WTC11 (cell line): Measurements from ENCODE around the gene CEP131.

Source experiments
- ESRRA ChIP-seq: sonication (generic); formaldehyde crosslinking; IDR thresholded peaks from 2 replicates; pipeline ENCODE4 v1.8.1; 2022; ENCODE audit warnings: mild to moderate bottlenecking, missing genetic modification reagents, borderline replicate concordance
- ETV6 ChIP-seq: sonication (generic); formaldehyde crosslinking; IDR thresholded peaks from 2 replicates; pipeline ENCODE4 v1.8.1; 2022; ENCODE audit warnings: mild to moderate bottlenecking, missing genetic modification reagents
- FOXJ3 ChIP-seq: sonication (generic); formaldehyde crosslinking; IDR thresholded peaks from 2 replicates; pipeline ENCODE4 v1.9.0; 2021; ENCODE audit warnings: missing genetic modification reagents, mild to moderate bottlenecking, borderline replicate concordance
- KAT7 ChIP-seq: sonication (generic); formaldehyde crosslinking; IDR thresholded peaks from 2 replicates; pipeline ENCODE4 v1.8.1; 2023; ENCODE audit warnings: missing genetic modification reagents, mild to moderate bottlenecking, borderline replicate concordance
- MAX ChIP-seq: sonication (generic); formaldehyde crosslinking; IDR thresholded peaks from 2 replicates; pipeline ENCODE4 v1.8.0; 2022; ENCODE audit warnings: mild to moderate bottlenecking, missing genetic modification reagents
- NFYB ChIP-seq: sonication (generic); formaldehyde crosslinking; conservative IDR thresholded peaks from 2 replicates; pipeline ENCODE4 v1.8.0; 2022; ENCODE audit warnings: low read depth, missing genetic modification reagents
- NR1H2 ChIP-seq: sonication (generic); formaldehyde crosslinking; IDR thresholded peaks from 2 replicates; pipeline ENCODE4 v1.9.0; 2021; ENCODE audit warnings: mild to moderate bottlenecking, moderate library complexity, missing genetic modification reagents
- SMAD4 ChIP-seq: sonication (generic); formaldehyde crosslinking; IDR thresholded peaks from 2 replicates; pipeline ENCODE4 v1.8.0; 2022; ENCODE audit warnings: mild to moderate bottlenecking, missing genetic modification reagents
- ZNF138 ChIP-seq: sonication (generic); formaldehyde crosslinking; conservative IDR thresholded peaks from 2 replicates; pipeline ENCODE4 v1.8.1; 2022; ENCODE audit warnings: mild to moderate bottlenecking, moderate library complexity, missing genetic modification reagents
- TF ChIP-seq, protein P1 (sequence below): fragments of 200-600 bp; IDR thresholded peaks from 2 replicates; pipeline ENCODE4 v1.8.0; 2022; ENCODE audit warnings: antibody characterized with exemption
- TF ChIP-seq, protein P2 (sequence below): sonication (generic); formaldehyde crosslinking; IDR thresholded peaks from 2 replicates; pipeline ENCODE4 v1.8.0; 2023; ENCODE audit warnings: missing genetic modification reagents, mild to moderate bottlenecking, borderline replicate concordance
- TF ChIP-seq, protein P3 (sequence below): sonication (generic); formaldehyde crosslinking; IDR thresholded peaks from 2 replicates; pipeline ENCODE4 v1.8.1; 2022; ENCODE audit warnings: low read depth, mild to moderate bottlenecking, moderate library complexity, missing genetic modification reagents, borderline replicate concordance
- TF ChIP-seq, protein P4 (sequence below): sonication (generic); formaldehyde crosslinking; conservative IDR thresholded peaks from 2 replicates; pipeline ENCODE4 v1.8.1; 2022; ENCODE audit warnings: mild to moderate bottlenecking, missing genetic modification reagents

DNA sequence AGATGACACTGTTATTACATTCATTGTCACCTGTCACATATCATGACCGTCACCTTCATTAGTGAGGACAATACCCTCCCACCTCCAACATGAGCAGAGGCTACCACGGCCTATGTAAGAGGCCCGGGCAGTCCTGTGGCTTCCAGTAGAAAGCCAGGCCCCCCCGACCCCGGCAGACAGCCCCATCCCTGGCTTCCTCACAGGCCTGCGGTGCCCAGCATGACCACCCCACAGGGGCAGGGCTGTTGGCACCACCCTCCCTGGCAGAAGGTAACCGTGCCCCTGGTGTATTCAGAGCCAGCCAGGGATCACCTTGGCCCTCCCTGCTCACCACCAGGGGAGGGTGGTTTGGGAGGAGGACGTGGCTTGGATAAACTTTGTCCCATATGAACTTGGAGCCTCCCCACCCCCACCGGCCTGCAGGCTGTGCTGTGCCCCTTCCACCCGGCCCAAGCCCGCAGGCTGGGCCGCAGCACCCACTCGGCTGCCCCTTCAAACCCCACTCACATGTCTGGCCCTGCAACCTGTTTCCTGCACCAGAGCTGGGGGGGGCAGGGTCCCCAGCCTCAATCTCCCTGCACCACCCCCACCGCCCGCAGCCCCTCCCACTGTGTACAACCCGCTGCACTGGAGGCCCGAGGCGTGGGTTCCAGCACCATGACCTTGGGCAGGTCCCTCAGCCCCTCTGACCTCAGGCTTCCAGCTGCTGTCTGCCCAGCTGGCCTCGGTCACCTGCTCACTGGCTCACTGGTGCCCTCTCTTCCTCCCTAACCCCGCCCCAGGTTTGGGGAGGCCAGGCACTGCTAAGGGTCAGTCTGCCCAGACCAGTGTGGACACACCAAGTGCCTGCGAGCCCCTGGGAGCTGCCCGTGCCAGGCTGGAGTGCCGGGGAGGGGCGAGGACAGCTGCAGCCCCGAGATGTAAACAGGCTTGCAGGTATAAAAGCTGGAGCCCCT, 44.4 kb downstream of the CEP131 start:
- TF ChIP-seq, protein P1, sequence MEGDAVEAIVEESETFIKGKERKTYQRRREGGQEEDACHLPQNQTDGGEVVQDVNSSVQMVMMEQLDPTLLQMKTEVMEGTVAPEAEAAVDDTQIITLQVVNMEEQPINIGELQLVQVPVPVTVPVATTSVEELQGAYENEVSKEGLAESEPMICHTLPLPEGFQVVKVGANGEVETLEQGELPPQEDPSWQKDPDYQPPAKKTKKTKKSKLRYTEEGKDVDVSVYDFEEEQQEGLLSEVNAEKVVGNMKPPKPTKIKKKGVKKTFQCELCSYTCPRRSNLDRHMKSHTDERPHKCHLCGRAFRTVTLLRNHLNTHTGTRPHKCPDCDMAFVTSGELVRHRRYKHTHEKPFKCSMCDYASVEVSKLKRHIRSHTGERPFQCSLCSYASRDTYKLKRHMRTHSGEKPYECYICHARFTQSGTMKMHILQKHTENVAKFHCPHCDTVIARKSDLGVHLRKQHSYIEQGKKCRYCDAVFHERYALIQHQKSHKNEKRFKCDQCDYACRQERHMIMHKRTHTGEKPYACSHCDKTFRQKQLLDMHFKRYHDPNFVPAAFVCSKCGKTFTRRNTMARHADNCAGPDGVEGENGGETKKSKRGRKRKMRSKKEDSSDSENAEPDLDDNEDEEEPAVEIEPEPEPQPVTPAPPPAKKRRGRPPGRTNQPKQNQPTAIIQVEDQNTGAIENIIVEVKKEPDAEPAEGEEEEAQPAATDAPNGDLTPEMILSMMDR, result no peak
- TF ChIP-seq ETV6 (CRISPR knock-in tag) (no peak), FOXJ3 (CRISPR knock-in tag) (no peak), ZNF138 (CRISPR knock-in tag) (no peak), SMAD4 (no peak), NR1H2 (CRISPR knock-in tag) (no peak), NFYB (CRISPR knock-in tag) (no peak), ESRRA (no peak), KAT7 (no peak), MAX (CRISPR knock-in tag) (no peak)
- TF ChIP-seq, protein P2, sequence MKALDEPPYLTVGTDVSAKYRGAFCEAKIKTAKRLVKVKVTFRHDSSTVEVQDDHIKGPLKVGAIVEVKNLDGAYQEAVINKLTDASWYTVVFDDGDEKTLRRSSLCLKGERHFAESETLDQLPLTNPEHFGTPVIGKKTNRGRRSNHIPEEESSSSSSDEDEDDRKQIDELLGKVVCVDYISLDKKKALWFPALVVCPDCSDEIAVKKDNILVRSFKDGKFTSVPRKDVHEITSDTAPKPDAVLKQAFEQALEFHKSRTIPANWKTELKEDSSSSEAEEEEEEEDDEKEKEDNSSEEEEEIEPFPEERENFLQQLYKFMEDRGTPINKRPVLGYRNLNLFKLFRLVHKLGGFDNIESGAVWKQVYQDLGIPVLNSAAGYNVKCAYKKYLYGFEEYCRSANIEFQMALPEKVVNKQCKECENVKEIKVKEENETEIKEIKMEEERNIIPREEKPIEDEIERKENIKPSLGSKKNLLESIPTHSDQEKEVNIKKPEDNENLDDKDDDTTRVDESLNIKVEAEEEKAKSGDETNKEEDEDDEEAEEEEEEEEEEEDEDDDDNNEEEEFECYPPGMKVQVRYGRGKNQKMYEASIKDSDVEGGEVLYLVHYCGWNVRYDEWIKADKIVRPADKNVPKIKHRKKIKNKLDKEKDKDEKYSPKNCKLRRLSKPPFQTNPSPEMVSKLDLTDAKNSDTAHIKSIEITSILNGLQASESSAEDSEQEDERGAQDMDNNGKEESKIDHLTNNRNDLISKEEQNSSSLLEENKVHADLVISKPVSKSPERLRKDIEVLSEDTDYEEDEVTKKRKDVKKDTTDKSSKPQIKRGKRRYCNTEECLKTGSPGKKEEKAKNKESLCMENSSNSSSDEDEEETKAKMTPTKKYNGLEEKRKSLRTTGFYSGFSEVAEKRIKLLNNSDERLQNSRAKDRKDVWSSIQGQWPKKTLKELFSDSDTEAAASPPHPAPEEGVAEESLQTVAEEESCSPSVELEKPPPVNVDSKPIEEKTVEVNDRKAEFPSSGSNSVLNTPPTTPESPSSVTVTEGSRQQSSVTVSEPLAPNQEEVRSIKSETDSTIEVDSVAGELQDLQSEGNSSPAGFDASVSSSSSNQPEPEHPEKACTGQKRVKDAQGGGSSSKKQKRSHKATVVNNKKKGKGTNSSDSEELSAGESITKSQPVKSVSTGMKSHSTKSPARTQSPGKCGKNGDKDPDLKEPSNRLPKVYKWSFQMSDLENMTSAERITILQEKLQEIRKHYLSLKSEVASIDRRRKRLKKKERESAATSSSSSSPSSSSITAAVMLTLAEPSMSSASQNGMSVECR (CRISPR knock-in tag), result no peak
- TF ChIP-seq, protein P3, sequence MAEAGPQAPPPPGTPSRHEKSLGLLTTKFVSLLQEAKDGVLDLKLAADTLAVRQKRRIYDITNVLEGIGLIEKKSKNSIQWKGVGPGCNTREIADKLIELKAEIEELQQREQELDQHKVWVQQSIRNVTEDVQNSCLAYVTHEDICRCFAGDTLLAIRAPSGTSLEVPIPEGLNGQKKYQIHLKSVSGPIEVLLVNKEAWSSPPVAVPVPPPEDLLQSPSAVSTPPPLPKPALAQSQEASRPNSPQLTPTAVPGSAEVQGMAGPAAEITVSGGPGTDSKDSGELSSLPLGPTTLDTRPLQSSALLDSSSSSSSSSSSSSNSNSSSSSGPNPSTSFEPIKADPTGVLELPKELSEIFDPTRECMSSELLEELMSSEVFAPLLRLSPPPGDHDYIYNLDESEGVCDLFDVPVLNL, result no peak
- TF ChIP-seq, protein P4, sequence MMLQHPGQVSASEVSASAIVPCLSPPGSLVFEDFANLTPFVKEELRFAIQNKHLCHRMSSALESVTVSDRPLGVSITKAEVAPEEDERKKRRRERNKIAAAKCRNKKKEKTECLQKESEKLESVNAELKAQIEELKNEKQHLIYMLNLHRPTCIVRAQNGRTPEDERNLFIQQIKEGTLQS (CRISPR knock-in tag), result no peak
